GM12878 (cell line): ENCODE results near the gene ZDBF2. TPM values are rescaled to one million over a fixed set of nuclear protein-coding genes. Genes with fewer than 3 reads are reported as not detected.

ENCODE experiments used
- ATAC-seq: fragments of 200-7000 bp; cut with Tn5 transposase; 3 replicates; pipeline ENCODE4 v1.9.1; 2020; ENCODE audit warnings: mild to moderate bottlenecking, moderate library complexity
- BruUV-seq: library from RNA; stranded (reverse); fragments of 400-500 nt; replicated peaks from 2 replicates; lab custom pipeline; 2021; lab: Mats Ljungman, UMichigan
- CTCF ChIA-PET: fragments of 300-600 bp; sonication (Branson Sonifier 250); formaldehyde crosslinking; extraction: SDS; loops from one replicate; lab custom pipeline; 2021; ENCODE audit warnings: inconsistent platforms; lab: Yijun Ruan, JAX
- POLR2A ChIA-PET: fragments of 350-600 bp; formaldehyde crosslinking; extraction: SDS; loops from one replicate; lab custom pipeline; 2021; ENCODE audit warnings: inconsistent platforms; lab: Charles Lee
- RAD21 ChIA-PET: fragments of 300-600 bp; sonication (Branson Sonifier 250); formaldehyde crosslinking; loops from one replicate; lab custom pipeline; 2023; ENCODE audit warnings: antibody characterized with exemption; ENCODE audit not compliant: unreplicated experiment; lab: Charles Lee
- SMC1A ChIA-PET: fragments of 300-600 bp; sonication (Branson Sonifier 250); formaldehyde crosslinking; loops from one replicate; lab custom pipeline; 2023; ENCODE audit not compliant: unreplicated experiment, uncharacterized antibody; lab: Charles Lee
- DNase-seq: peaks from one replicate; pipeline ENCODE4 v3.0.0-alpha.2; 2011; ENCODE audit warnings: low read depth, low spot score
- FAIRE-seq: peaks from 3 replicates; lab custom pipeline; 2011; peaks lifted over from hg19 to GRCh38; lab: Jason Lieb, UNC
- H2AFZ ChIP-seq: 2 replicates; pipeline ENCODE4 v1.6.0; 2011; ENCODE audit warnings: low read depth, low read length, control low read depth; ENCODE audit not compliant: control insufficient read depth
- H3K27ac ChIP-seq: 2 replicates; pipeline ENCODE4 v1.5.1; 2011; ENCODE audit warnings: control low read depth; ENCODE audit not compliant: control insufficient read depth, insufficient read depth
- H3K27me3 ChIP-seq, 2 experiments: replicated peaks in 1 of 2; 2 replicates each; pipeline versions ENCODE4 v1.6.0 to v1.6.1; 2011; ENCODE audit warnings: low read length in 1 of 2; ENCODE audit not compliant: control insufficient read depth in 2 of 2, insufficient read depth in 2 of 2
- H3K36me3 ChIP-seq, 2 experiments: 2 replicates each; pipeline ENCODE4 v1.5.1; 2011; ENCODE audit warnings: low read length in 1 of 2; ENCODE audit not compliant: control insufficient read depth in 2 of 2, insufficient read depth in 2 of 2
- H3K4me1 ChIP-seq: 2 replicates; pipeline ENCODE4 v1.6.1; 2011; ENCODE audit warnings: mild to moderate bottlenecking, low read length, moderate library complexity, mixed read lengths; ENCODE audit not compliant: control insufficient read depth, insufficient read depth
- H3K4me2 ChIP-seq: 2 replicates; pipeline ENCODE4 v1.6.0; 2011; ENCODE audit warnings: control low read depth; ENCODE audit not compliant: control insufficient read depth, insufficient read depth
- H3K4me3 ChIP-seq: fragments of 200-600 bp; sonication (generic); 2 replicates; pipeline ENCODE4 v1.5.1; 2016
- H3K79me2 ChIP-seq: 2 replicates; pipeline ENCODE4 v1.6.0; 2011; ENCODE audit warnings: low read length; ENCODE audit not compliant: control insufficient read depth, insufficient read depth
- H3K9ac ChIP-seq: 2 replicates; pipeline ENCODE4 v1.8.0; 2011; ENCODE audit warnings: low read length, control low read depth, mixed read lengths; ENCODE audit not compliant: control insufficient read depth, insufficient read depth
- H3K9me3 ChIP-seq: replicated peaks from 3 replicates; pipeline ENCODE4 v1.5.1; 2011; ENCODE audit warnings: mild to moderate bottlenecking, low read length; ENCODE audit not compliant: control insufficient read depth, insufficient read depth
- H4K20me1 ChIP-seq: 2 replicates; pipeline ENCODE4 v1.6.0; 2011; ENCODE audit not compliant: control insufficient read depth, insufficient read depth
- BHLHE40 ChIP-seq, 2 experiments: fragments of 450-650 bp in 1 of 2; IDR thresholded peaks; 2 replicates each; pipeline ENCODE4 v1.6.1; 2011 to 2017; ENCODE audit warnings: low read depth in 2 of 2, borderline replicate concordance in 1 of 2, improper control_type of control experiment in 1 of 2, low read length in 1 of 2, mild to moderate bottlenecking in 1 of 2
- BRCA1 ChIP-seq: IDR thresholded peaks from 2 replicates; pipeline ENCODE4 v1.6.1; 2011; ENCODE audit warnings: low read depth, low read length, improper control_type of control experiment
- CHD1 ChIP-seq: IDR thresholded peaks from 2 replicates; pipeline ENCODE4 v1.6.1; 2012; ENCODE audit warnings: low read depth, low read length, improper control_type of control experiment
- CREM ChIP-seq: IDR thresholded peaks from 2 replicates; pipeline ENCODE4 v1.6.1; 2014; ENCODE audit warnings: antibody characterized with exemption, low read depth
- FOXM1 ChIP-seq: IDR thresholded peaks from 2 replicates; pipeline ENCODE4 v1.6.1; 2012; ENCODE audit warnings: low read depth, mild to moderate bottlenecking, inconsistent platforms, low read length, moderate library complexity
- NR2F1 ChIP-seq: fragments of 450-650 bp; conservative IDR thresholded peaks from 2 replicates; pipeline ENCODE4 v1.6.1; 2017; ENCODE audit warnings: mild to moderate bottlenecking
- PAX8 ChIP-seq: fragments of 450-650 bp; IDR thresholded peaks from 2 replicates; pipeline ENCODE4 v1.6.1; 2017; ENCODE audit warnings: mild to moderate bottlenecking, moderate library complexity
- RAD21 ChIP-seq: IDR thresholded peaks from 2 replicates; pipeline ENCODE4 v1.6.1; 2011; ENCODE audit warnings: mild to moderate bottlenecking, low read depth, low read length, moderate library complexity; ENCODE audit not compliant: insufficient read depth
- RELA ChIP-seq: fragments of 450-650 bp; IDR thresholded peaks from 2 replicates; pipeline ENCODE4 v1.8.0; 2014; ENCODE audit warnings: borderline replicate concordance; ENCODE audit not compliant: partially characterized antibody
- ZNF274 ChIP-seq: IDR thresholded peaks from one replicate; pipeline ENCODE4 v1.8.0; 2011; ENCODE audit not compliant: insufficient read length, insufficient read depth
- WGBS: methylation state at CpG from one replicate; pipeline ENCODE4 v1.1.6; 2016; ENCODE audit warnings: low lambda C conversion rate; ENCODE audit not compliant: insufficient replicate concordance, insufficient coverage; ENCODE audit errors: missing lambda C conversion rate; 5-methylcytosine and 5-hydroxymethylcytosine counted together
- in situ Hi-C: fragments of 300-500 bp; cut with MboI; formaldehyde crosslinking; loops from 9 replicates; pipeline ENCODE4 v1.14.3; 2018; ENCODE audit warnings: mixed read lengths
- intact Hi-C: fragments of 100-400 bp; cut with micrococcal nuclease; formaldehyde crosslinking; loops from one replicate; pipeline ENCODE4 v1.14.2; 2022; ENCODE audit not compliant: unreplicated experiment
- polyA plus RNA-seq, 11 experiments: library from polyadenylated mRNA; depleted of rRNA in 4 of 11; unstranded in 6 of 11; stranded (reverse) in 5 of 11; fragments of >200 nt; fragmentation: Nextera tagmentation in 4 of 11; fragmentation: Illumina TruSeq in 1 of 11; extraction: Ambion mirVana in 4 of 11; extraction: Trizol in 1 of 11; gene quantifications; 1 replicate in 1 of 11; 2 replicates in 10 of 11; pipeline versions ENCODE4 v1.2.1 to v1.2.3, GENCODE V29; 2011 to 2016; ENCODE audit warnings: inconsistent platforms in 2 of 11, missing spikeins in 2 of 11, low read depth in 1 of 11
- total RNA-seq, 4 experiments: library from RNA; depleted of rRNA in 3 of 4; stranded (reverse); fragments of >200 nt in 3 of 4; fragmentation: Illumina TruSeq in 1 of 4; extraction: Trizol in 1 of 4; gene quantifications; 2 replicates each; pipeline versions ENCODE4 v1.2.1 to v1.2.3, GENCODE V29; 2013 to 2021

ZDBF2 gene
- total and polyA plus RNA-seq, 10 of the 15 experiments (the other 5 are each of a cell fraction or from before 2014, with no cell fraction given) = 0.60 to 21.1 (median 4.2) TPM

GRCh38 chr2:206337956-206338355 lies 63.5 kb downstream of the ZDBF2 start:
- no peaks in the 10 kb centered on the region for H3K9me3 ChIP-seq
- ATAC-seq (no peak), DNase-seq (no peak), FAIRE-seq (no peak)
- no peak overlapping the region for H3K4me2 ChIP-seq
- intact Hi-C loops (no loop called here), in situ Hi-C loops (no loop called here)
- ChIA-PET CTCF (interaction anchor here (0.6 kb wide), 1 partner anchor 151 kb away, joined by 5 read pairs; no protein-coding TSS in a partner anchor), SMC1A (interaction anchor here (0.7 kb wide), 1 partner anchor 644 kb away, joined by 3 read pairs; no protein-coding TSS in a partner anchor), POLR2A (no interaction called here), RAD21 (no interaction called here)
- H3K4me1 ChIP-seq = no peaks in the 10 kb centered on the region
- no peaks in the 10 kb centered on the region for H3K79me2 ChIP-seq
- 0% methylated on average over 1 of the region's 1 CpG for WGBS
- H3K27ac ChIP-seq = no peak overlapping the region
- H3K4me3 ChIP-seq = no peak overlapping the region
- H2AFZ ChIP-seq = no peak overlapping the region
- TF ChIP-seq FOXM1 = no peak
- no peak for TF ChIP-seq RAD21
- TF ChIP-seq NR2F1 = no peak
- no peak for TF ChIP-seq BRCA1
- no peak for TF ChIP-seq CREM
- TF ChIP-seq CHD1 = no peak
- TF ChIP-seq RELA = no peak
- no peak for TF ChIP-seq BHLHE40 (IDR thresholded peaks at IDR 0.05; ENCODE audit: borderline replicate concordance in 1 of 2, low read depth in 2 of 2, low read length in 1 of 2)
- no peak for TF ChIP-seq ZNF274
- no peak for TF ChIP-seq PAX8
- H3K27me3 ChIP-seq = peaks cover 0 to 1% of the 10 kb centered on the region in 2 experiments; a peak in 2 of 4 replicates
- no peak overlapping the region for H3K9ac ChIP-seq
- BruUV-seq = no TSS peak
- no peaks in the 10 kb centered on the region for H3K36me3 ChIP-seq
- H4K20me1 ChIP-seq = no peaks in the 10 kb centered on the region
